HG03280 (cell line): ENCODE results near the gene MYT1.
"Not testable (repeated sequence)": the region's sequence is repeated elsewhere in the genome, so short reads cannot be mapped to it uniquely, and the experiment has no call there.

Source experiments
- ATAC-seq: cut with Tn5 transposase; IDR thresholded peaks from one replicate; pipeline ENCODE4 v1.9.1; 2021; ENCODE audit warnings: mild to moderate bottlenecking, moderate library complexity; ENCODE audit not compliant: unreplicated experiment

The MYT1 gene

GRCh38 chr20:64164123-64164836, at the start of gene MYT1:
Gene MYT1 (plus strand): TSS chr20:64164452. CDS start chr20:64198862, 34,410 bp downstream.
- no peak for ATAC-seq

- no peak for ATAC-seq
These were observed 48.9 kb upstream of the MYT1 start for GRCh38 chr20:64115171-64115911.

- no peak for ATAC-seq
These were observed 48.2 kb upstream of the MYT1 start for GRCh38 chr20:64116016-64116415.

GRCh38 chr20:64116541-64117431, 47.5 kb upstream of the MYT1 start:
- no peak for ATAC-seq

GRCh38 chr20:64117432-64117777, 46.8 kb upstream of the MYT1 start:
- ATAC-seq, result not testable (repeated sequence)

GRCh38 chr20:64119301-64119680, 45.0 kb upstream of the MYT1 start:
- no peak for ATAC-seq

- ATAC-seq, result no peak
These were observed 44.4 kb upstream of the MYT1 start for GRCh38 chr20:64119681-64120341.

GRCh38 chr20:64121586-64121985, 42.7 kb upstream of the MYT1 start:
- ATAC-seq, result no peak

GRCh38 chr20:64122927-64123326, 41.3 kb upstream of the MYT1 start:
- not testable (repeated sequence) for ATAC-seq

GRCh38 chr20:64123517-64123916, 40.7 kb upstream of the MYT1 start:
- ATAC-seq, result not testable (repeated sequence)

- ATAC-seq, result no peak
These were observed 35.0 kb upstream of the MYT1 start for GRCh38 chr20:64129146-64129782.

GRCh38 chr20:64130271-64130670, 34.0 kb upstream of the MYT1 start:
- ATAC-seq, result no peak

GRCh38 chr20:64130876-64131275, 33.4 kb upstream of the MYT1 start:
- no peak for ATAC-seq

- ATAC-seq, result no peak
These were observed 32.8 kb upstream of the MYT1 start for GRCh38 chr20:64131406-64131805.

- ATAC-seq, result no peak
These were observed 30.3 kb upstream of the MYT1 start for GRCh38 chr20:64133951-64134407.

- not testable (repeated sequence) for ATAC-seq
These were observed 29.5 kb upstream of the MYT1 start for GRCh38 chr20:64134744-64135143.

GRCh38 chr20:64136004-64136710, 28.1 kb upstream of the MYT1 start:
- no peak for ATAC-seq

- ATAC-seq, result no peak
These were observed 26.6 kb upstream of the MYT1 start for GRCh38 chr20:64137598-64138031.

- ATAC-seq, result no peak
These were observed 25.9 kb upstream of the MYT1 start for GRCh38 chr20:64138276-64138815.
